Measurements from ENCODE around the gene WNK4.

The WNK4 gene

DNA sequence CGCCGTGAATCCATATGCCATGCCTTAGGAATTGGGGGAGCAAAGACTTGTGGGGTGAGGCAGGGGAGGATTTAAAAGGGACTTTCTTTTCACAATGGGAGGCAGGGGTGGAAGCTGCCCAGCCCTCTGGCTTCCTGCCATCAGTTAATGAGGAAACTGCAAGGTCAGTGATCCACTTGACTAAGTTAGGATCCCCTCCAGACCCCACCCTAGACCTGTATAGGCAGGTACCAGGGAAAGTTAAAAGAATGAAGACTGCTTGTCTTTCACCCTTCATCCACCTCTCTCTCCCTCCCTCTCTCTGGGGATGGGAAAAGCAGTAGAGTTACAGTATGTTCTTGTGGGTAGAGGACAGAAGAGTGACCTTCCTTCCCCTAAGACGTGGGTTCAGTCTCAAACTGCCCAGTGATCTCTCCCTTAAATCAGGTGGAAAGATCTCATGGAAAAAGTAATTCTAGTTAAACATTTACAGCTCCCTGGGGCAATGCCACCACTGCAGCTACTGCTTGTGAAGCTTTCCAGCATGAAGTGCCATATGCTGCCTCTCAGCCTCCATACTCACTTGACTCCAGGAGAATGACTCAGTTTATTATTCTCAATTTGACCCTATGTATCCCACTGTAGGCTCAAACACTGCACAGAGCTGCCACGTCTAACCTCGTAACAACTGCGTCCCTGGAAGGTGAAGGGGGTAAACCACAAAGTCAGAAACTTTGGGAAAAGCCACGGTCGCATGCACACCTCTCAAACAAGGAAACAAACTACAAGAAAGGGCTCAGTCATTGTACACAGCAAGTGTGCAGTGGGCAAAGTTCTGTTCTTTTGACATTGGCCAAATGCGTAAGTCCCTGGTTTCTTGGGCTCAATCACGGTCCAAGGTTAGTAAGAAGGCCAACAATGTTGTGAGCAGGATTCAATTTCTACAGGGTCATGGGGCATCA lies 16.9 kb downstream of the WNK4 start:
- DNase-seq = no peak

DNA sequence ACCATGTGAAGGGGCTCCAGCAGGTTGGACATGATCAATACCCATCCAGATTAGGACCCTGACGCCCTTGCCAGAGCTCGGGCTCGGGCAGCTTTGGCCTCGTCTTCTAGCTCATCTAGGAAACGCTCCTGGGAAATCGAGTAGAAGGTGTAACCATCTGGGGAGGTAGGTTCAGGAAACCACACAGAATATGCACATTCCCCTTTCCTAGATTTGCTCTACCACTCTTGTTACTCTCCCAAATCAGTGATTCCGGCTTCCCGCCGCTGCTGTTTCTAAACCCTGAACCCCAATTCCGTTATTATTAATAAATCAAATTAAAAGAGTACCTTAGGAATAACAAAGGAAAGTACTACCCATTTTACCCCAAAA lies 17.6 kb downstream of the WNK4 start:
- no peak for DNase-seq

DNA sequence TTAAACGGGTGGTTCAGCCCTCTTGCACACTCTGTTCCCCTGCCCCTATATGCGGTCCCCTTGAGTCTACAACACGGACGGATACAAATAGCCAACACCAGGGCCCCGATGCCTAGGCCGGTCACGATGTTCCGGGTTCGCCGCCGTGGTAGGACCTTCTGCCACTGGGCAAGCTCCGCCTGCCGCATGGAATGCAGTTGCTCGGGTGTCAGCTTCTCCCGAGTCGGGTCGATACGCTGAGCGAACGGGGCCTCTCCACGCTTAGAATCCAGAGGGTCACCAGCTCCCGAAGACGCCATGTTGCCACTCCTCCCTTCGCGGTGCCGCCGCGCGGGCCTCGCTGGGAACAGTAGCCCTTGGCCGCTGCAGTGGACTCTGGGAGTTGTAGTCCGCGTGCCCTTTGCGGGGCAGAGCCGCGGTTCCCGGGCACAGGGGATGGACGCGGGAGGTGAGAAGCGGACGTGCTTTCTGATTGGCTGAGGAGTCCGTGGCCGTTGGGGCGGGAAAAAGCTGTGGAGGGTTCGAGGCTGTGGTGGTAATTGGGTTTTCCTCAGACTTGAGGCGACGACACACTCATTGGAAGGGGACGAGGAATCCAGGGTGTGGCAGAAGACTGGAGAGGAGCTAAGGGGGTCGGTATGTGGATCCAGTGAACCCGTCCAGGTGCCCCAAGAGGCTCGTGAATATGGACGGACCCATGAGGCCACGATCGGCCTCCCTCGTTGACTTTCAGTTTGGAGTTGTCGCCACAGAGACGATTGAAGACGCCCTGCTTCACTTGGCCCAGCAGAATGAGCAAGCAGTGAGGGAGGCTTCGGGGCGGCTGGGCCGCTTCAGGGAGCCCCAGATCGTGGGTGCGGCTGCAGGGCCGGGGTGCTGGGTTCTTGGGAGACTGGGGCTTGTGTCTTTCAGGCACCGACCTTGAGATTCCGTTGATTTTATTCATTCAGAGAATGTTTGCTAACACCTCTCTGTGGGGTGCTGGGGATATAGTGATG lies 18.3 kb downstream of the WNK4 start, which contains the start of the genes CNTD1 and COA3:
Gene CNTD1 (plus strand): TSS at position 479 of the 998 bp plus-strand sequence. CDS start 207 bp downstream, at position 686.
Gene COA3 (minus strand): TSS at position 322 of the 998 bp plus-strand sequence. CDS start 23 bp downstream, at position 299.
- peak; percentile 72 for DNase-seq

DNA sequence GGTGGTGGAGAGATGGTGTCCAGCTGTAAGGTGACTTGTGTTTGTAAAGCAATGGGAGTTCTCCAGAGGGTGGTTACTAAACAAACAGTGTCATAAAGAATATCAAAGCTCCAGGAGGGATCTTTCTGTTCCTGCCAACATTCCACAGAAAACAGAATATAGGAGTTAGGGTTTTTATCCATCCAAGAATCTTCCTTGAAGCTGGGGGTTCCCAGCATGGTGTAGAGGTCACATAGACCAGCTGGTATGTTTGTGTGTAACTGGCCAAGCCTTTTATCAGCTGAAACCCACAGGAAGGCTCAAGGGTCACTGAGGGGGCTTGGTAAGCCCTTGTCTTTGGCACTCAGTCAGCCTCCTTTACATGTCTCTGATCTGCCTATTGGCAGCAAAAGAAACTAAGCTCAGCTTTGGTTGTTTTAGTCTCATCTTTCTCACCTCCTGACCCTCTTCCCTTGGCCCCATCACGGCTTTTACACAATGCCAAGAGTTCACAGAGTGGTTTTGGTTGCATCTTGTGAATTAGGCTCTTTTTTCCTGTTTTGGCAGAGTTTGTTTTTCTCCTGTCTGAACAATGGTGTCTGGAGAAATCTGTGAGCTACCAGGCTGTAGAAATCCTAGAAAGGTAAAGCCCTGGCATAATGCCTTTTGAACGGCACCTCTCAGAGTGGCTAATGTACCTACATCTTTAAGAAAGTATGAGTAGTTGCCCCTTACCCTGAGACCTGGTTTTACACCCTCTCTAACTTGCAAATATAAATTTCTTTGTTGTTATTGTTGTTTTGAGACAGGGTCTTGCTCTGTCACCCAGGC lies 22.9 kb downstream of the WNK4 start:
- DNase-seq = no peak

DNA sequence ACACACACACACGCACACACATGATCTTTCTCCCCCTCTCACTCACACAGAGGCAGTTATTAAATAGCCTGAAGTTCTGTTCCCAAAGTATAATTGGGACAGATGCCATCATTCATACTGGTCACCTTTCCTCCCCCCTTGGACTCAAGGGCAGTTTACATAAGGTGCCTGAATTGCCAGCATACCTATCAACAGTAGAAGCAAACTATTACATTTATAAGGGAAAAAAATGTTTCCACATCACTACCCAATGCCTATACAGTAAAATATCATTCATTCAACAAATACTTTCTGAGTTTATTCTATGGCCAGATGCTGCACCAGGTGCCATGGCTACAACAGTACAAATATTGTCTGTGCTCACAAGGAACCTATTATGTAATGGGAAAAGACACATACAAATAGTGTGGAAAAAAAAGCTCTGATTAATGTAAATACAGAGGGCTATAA lies 24.5 kb downstream of the WNK4 start:
- DNase-seq = no peak

DNA sequence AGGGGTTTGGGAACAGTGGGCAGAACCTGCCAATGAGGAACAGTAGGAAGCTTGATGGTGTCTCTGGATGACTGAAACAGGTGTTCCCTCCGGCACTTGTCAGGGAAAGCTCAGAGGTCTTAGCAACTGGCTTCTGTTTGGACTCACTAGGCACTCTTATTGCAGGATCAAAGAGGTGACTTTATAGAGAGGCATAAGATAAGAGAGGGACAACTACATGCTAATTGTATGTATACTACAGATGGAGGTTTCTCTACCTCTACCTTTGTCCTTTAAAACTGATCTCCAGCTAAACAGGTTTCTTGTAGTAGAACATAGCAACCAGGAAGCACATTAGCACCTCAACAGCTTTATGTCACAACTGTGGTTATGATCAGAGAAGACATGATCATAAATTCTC lies 25.8 kb downstream of the WNK4 start:
- no peak for DNase-seq

DNA sequence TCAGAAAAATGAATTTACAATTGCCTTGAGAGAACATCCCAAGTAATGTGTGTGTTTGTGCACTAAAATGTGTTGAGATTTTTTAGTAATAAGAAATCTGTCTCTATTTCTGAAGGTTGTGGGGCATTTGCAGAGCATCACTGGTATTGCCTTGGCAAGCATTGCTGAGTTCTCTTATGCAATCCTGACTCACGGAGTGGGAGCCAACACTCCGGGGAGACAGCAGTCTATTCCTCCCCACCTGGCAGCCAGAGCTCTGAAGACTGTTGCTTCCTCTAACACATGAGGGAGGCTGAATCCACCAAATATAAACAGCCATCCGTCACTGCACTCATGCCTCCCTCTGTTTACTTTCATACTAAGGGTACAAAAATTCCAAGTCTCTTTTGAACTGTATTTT lies 28.8 kb downstream of the WNK4 start:
- DNase-seq = no peak

DNA sequence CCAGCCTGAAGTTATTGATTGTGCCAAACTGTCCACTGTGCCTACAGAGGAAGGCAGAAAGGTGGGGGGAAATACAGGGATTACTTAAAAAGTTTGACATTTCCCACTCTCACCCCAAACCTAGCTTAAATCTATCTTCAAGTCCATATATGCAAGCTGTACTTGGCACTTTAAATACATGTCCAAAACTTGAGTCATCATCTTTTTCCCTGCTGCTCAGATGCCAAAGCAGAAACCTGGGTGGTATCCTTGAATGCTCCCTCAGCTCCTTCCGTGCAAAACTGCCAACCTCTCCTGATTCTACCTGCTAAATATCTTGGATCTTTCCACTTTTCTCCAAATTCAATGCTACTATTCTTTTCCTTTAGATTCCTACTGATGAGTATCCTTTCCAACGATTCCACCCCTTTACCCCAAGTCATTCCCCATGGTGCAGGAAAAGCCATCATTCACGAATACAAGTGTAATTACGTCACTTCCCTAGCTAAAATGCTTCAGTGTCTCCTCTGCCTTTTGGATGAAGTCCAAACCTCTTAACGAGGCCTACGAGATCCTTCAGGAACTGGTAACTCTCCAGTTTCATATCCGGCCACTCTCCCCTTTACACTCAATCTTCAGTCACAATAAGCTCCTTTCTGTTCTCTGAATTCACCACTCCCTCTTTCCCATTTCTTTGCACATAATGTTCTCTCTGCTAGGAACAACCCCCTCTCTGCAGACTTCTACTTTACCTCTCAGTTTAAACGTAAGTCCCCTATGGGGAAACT lies 34.4 kb downstream of the WNK4 start:
- DNase-seq = no peak

DNA sequence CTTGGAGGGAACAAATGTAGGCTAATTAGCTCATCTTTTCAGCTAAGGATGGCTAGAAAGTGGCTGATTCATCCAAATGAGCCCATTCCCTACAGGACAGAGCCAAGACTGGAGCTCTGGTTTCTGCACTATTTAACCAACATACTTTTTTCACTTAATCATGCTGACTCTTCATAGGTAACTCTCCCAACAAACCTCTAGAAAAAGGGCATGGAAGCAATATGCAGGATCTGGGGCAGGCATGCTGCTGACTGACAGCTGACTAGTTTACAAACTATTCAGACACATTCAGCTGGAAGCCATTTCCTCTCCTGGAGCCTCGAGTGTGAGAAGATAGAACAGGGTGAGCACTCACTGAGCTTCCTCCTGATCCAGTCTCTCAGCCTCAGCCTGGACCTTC lies 37.5 kb downstream of the WNK4 start:
- DNase-seq = no peak

DNA sequence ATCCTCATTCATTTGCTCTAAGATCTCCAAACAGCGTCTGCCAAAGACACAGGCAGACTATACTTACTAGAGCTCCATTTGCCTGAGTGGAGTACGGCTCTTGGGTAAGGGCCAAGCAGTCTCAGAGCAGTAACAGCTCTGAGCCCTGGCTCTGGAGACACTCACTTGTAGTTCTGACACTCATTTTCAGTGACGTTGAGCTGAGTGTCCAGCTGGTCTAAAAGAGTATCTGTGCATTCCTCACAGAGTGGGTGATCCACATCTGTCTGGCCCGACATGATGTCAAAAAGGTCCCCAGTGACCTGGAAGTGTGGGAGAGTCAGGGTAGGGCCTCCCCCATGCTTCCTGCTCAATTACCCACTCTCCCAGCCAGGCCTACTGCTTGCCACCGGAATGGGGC lies 38.0 kb downstream of the WNK4 start:
- DNase-seq = no peak

DNA sequence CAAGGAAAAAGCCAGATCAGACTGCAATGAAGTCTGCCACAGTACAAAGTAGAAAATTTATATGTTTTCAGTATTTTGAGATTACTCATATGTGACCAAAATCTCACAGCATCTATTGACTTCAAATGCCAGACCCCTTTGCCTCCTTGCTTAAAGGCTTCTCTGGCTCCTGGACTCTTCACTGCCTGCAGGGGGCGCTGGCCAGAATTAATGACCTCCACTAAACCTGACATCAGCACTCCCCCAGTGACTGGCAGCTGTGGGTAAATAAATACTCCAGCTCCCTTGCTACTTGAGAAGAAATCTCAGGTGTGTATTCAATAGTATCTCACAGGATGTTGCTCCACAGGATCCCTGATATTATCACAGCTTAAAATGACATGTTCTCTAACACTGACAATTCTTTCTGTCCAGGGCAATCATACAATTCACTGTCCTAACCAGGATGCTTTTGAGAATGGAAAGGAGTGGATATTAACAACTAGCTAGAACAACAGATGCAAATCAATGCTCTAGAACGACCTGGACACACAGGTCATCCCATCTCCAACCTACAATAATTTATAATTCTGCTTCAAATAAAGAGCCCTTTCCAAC lies 39.6 kb downstream of the WNK4 start:
- DNase-seq = peak; percentile 61

DNA sequence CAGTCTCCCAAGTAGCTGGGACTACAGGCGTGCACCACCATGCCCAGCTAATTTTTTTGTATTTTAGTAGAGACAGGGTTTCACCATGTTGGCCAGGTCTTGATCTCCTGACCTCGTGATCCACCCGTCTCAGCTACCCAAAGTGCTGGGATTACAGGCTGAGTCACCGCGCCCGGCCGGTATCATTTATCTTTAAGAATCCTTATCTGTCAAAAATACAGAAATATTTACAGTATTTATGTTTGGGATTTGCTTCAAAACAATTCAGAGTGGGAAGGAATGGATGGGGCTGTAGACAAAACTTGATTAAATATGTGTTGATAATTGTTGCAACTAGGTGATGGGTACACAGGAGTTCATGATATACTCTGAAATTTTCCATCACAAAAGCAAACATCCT lies 40.8 kb downstream of the WNK4 start:
- DNase-seq = no peak

DNA sequence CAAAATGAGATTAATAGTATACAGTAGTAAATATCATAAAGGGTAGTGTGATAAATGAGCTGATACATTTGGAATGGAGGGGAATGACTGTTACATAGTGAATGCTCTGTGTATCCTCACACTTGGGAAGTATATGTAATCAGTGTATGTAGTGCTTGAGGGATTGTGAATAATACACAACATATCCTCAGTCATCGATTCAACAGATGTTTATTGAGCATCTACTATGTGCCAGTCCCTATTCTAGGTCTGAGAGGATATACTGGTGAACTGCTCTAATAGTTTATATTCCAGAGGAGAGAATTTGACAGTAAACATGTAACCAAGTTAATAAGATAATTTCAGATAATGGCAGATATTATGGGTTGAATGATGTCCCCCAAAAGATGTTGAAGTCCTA lies 47.1 kb downstream of the WNK4 start:
- DNase-seq = no peak

DNA sequence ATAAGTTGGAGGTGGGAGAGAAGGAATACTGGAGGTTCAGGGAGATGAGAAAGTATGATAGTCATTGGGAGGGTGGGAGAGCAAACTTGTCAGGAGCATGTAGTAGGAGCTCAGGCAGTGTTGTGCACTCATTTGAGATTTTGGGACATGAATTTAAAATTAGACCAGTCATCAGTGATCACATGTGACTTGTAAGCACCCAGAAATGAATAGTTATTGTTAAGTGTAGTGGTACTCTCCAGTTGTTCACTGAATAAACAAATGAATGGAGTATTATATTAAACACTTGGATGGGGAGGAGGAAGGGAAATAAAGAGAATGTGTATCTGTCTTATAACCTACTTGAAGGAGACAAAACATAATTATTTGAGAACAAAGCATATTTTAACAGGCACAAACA lies 50.6 kb downstream of the WNK4 start:
- no peak for DNase-seq

DNA sequence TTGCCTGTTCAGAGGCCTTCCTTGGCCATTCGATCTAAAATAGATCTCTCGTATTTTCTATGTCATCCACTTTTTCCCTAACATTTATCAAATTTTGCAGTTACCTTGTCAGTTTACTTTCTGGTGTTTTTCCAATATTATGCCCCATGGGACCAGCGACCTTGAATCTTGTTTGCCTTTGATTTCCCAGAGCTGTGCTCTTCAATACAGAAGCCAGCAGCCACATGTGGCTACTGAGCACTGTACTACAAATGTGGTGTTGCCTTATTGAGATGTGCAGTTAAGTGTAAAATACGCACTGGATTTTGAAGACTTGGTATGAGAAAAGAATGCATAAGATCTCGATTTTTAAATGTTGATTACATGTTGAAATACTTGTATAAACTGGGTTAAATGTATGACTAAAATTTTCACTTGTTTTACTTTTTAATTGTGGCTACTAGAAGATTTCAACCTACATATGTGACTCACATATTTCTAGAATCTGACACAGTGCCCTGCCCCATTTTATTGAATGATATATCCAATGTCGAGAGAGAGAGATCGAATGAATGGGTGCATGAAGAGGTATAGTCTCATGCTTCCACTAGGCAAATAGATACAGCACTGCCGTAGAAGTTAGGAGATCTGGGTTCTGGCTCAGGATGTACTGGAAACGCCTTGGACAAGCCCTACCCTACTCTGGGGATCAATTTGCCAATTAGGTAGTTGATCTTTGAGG lies 52.0 kb downstream of the WNK4 start:
- no peak for DNase-seq

DNA sequence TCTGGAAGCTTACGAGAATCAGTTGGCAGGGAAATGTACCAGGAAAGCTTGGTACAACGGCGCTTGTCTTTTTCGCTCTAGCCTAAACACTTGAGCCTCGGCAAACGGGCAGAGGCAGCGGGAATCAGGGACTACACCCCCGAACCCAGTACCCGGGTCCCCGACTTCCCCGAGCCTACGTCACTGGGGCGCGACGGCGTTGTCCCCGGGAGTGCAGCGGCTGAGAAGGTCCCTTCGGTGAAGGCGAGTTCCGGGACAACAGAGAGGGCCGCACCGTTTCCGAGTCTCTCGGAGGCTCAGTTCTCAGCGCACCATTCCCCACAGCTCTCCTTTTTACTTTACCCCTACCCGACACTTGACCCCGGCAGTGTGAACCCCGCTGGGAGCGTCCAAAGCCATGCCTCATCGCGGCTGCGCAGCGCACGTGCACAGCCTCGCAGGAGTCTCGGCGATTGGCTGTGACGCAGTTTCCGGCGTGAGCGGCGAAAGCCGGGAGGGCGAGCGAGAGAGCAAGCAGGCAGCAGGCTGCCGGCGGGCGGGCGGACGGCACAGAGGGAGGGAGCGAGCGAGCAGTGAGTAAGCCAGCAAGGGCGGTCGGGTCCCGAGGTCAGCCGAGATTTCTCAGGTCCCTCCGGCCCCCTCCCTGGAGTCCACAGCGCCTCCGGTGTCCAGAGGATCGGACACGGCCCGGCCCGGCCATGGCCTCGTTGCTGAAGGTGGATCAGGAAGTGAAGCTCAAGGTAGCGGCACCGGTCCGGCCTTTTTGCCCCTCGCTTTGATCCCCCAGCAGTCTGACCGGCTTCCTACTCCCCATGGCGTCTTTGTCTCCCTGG lies 52.7 kb downstream of the WNK4 start, which contains the start of gene PSME3:
Gene PSME3 (plus strand): TSS at position 464 of the 833 bp plus-strand sequence. CDS start 235 bp downstream, at position 699.
- DNase-seq = peak; percentile 91

DNA sequence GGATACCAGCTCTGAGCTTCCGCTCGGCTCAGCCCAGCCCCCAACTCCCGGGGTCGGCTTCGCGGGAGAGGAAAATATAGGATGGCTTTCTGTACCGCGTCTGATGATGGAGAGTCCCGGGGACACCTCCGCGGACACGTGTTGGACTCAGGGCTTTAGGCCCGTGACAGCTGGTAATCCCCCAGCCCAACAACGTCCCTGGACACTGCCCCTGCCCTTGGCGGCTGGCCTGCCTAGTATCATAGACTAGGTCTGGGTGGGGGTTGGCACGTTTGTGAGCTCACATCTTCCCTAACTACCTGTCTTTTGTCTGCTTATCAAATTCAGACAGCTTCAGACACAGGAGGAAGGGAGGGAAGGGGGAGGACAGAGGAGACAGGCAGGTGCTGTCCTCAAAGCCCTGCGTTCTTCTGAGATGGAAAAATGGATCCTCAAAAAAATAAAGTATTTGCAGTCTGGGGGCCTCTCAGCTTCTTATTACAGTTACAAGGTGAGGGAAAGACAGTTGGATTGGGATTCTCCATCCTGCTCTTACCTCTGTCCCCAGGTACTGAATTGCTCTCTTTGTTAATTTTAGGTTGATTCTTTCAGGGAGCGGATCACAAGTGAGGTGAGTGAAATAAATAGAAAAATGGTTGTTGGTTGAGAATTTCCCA lies 53.5 kb downstream of the WNK4 start:
- DNase-seq = no peak

DNA sequence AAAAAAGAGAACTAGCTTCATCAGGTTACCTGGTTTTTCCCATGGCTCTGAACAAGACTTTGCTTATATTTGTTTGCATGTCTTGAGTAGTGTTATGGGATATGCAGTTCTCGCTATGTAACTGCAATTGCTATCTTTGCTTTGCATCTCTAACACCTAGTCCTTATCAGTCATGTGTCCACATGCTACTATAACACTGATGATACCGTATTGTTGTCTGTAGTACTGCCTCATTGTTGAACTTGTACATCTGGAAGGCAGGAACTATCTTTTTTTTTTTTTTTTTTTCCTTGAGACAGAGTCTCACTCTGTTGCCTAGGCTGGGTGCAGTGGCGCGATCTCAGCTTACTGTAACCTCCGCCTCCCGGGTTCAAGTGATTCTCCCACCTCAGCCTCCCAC lies 55.3 kb downstream of the WNK4 start:
- no peak for DNase-seq
